ENCODE results near the gene CALHM2.

CALHM2 gene

DNA sequence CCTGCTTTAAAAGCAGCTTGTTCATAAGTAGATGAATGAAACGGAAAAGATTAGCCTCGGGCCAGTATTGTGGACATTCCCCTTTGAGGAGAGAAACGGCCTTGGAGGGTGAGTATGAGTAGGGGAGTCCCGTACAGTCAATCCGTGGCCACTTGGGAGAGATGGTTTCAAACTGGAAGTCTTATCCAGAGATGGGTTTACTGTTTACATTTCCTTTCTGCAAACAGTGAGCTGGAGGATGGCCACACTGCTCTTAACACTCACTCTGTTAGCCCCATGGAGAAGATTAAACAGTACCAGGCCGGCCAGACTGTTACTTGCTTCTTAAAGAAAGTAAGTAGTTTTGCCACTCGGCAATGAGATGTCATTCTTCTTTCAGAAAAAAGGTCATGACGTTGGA lies 20.3 kb downstream of the CALHM2 start:
- DNase-seq (ENCODE audit: extremely low read depth, insufficient read length) = no peak
- Histone ChIP-seq H3K4me3 (replicated peaks; ENCODE audit: low read depth, low read length) (no peak overlapping the region), H3K27me3 (replicated peaks; ENCODE audit: control insufficient read depth, insufficient read depth, low read length) (no peaks in the 10 kb centered on the region), H3K36me3 (ENCODE audit: control insufficient read depth, insufficient read depth, low read length) (peaks cover 41% of the 10 kb centered on the region)
- TF ChIP-seq, protein P1, sequence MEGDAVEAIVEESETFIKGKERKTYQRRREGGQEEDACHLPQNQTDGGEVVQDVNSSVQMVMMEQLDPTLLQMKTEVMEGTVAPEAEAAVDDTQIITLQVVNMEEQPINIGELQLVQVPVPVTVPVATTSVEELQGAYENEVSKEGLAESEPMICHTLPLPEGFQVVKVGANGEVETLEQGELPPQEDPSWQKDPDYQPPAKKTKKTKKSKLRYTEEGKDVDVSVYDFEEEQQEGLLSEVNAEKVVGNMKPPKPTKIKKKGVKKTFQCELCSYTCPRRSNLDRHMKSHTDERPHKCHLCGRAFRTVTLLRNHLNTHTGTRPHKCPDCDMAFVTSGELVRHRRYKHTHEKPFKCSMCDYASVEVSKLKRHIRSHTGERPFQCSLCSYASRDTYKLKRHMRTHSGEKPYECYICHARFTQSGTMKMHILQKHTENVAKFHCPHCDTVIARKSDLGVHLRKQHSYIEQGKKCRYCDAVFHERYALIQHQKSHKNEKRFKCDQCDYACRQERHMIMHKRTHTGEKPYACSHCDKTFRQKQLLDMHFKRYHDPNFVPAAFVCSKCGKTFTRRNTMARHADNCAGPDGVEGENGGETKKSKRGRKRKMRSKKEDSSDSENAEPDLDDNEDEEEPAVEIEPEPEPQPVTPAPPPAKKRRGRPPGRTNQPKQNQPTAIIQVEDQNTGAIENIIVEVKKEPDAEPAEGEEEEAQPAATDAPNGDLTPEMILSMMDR (IDR thresholded peaks at IDR 0.05; ENCODE audit: insufficient read depth, low read length, poor library complexity, severe bottlenecking) = no peak

DNA sequence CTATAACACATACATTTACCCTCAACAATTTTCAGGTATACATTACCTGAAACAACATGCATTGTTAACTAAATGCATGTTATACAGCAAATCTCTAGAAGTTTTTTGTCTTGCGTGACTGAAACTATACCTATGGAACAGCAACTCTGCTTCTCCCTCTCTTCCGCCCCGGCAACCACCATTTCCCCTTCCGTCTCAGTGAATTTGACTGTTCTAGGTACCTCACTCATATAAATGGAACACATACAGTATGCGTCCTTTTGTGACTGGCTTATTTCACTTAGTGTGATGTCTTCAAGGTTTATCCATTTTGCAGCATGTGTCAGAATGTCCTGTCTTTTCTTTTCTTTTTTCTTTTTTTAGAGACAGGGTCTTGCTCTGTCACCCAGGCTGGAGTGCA lies 22.5 kb downstream of the CALHM2 start:
- Histone ChIP-seq H3K36me3 (ENCODE audit: control insufficient read depth, insufficient read depth, low read length) (peaks cover 36% of the 10 kb centered on the region), H3K27me3 (replicated peaks; ENCODE audit: control insufficient read depth, insufficient read depth, low read length) (no peaks in the 10 kb centered on the region), H3K4me3 (replicated peaks; ENCODE audit: low read depth, low read length) (no peak overlapping the region)
- TF ChIP-seq, protein P1 (IDR thresholded peaks at IDR 0.05; ENCODE audit: insufficient read depth, low read length, poor library complexity, severe bottlenecking) = no peak
- DNase-seq (ENCODE audit: extremely low read depth, insufficient read length) = no peak

DNA sequence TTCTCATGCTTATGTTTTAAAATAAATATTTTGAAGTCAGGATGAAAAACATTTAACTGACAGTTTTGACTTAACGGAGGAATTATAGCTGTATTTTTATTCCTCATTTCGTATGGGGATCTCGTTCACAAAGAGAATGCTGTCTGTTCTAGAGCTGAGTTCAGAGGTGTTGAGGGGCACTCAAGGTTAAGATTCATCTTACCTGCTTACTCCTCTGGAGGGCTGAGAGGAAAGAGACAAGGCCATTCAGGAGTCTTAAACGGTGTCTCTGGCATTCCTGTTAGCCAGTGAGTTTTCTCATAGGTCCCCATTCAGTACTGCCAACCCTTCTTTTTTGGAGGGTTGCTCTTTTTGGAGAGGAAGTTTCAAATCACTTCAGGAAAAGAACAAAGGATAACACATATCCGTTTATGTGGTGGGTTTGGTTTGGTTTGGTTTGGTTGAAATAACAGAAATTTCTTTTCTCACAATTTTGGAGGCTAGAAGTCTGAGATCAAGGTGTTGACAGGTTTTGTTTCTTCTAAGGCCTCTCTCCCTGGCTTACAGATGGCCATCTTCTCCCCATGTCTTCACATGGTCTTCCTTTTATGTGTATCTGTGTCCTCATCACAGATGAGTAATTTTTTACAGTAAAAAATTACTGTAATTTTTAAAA lies 23.1 kb downstream of the CALHM2 start:
- no peak overlapping the region for H3K4me3 ChIP-seq (replicated peaks; ENCODE audit: low read depth, low read length)
- H3K27me3 ChIP-seq (replicated peaks; ENCODE audit: control insufficient read depth, insufficient read depth, low read length) = no peaks in the 10 kb centered on the region
- no peak for DNase-seq (ENCODE audit: extremely low read depth, insufficient read length)
- peaks cover 37% of the 10 kb centered on the region for H3K36me3 ChIP-seq (ENCODE audit: control insufficient read depth, insufficient read depth, low read length)
- TF ChIP-seq, protein P1 (IDR thresholded peaks at IDR 0.05; ENCODE audit: insufficient read depth, low read length, poor library complexity, severe bottlenecking) = no peak

DNA sequence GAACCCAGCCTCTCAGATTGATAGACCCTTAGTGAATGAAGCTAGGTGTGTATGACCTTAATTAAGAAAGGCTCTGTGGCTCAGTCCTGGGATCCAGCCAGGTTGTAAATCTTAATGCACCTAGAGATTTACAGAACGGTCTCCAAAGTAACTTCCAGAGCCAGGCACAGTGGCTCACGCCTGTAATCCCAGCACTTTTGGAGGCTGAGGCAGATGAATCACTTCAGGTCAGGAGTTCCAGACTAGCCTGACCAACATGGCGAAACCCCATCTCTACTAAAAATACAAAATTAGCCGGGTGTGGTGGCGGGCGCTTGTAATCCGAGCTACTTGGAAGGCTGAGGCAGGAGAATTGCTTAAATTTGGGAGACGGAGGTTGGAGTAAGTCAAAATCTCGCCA lies 24.3 kb downstream of the CALHM2 start:
- Histone ChIP-seq H3K27me3 (replicated peaks; ENCODE audit: control insufficient read depth, insufficient read depth, low read length) (no peaks in the 10 kb centered on the region), H3K36me3 (ENCODE audit: control insufficient read depth, insufficient read depth, low read length) (peaks cover 38% of the 10 kb centered on the region), H3K4me3 (replicated peaks; ENCODE audit: low read depth, low read length) (no peak overlapping the region)
- no peak for DNase-seq (ENCODE audit: extremely low read depth, insufficient read length)
- TF ChIP-seq, protein P1 (IDR thresholded peaks at IDR 0.05; ENCODE audit: insufficient read depth, low read length, poor library complexity, severe bottlenecking) = no peak

DNA sequence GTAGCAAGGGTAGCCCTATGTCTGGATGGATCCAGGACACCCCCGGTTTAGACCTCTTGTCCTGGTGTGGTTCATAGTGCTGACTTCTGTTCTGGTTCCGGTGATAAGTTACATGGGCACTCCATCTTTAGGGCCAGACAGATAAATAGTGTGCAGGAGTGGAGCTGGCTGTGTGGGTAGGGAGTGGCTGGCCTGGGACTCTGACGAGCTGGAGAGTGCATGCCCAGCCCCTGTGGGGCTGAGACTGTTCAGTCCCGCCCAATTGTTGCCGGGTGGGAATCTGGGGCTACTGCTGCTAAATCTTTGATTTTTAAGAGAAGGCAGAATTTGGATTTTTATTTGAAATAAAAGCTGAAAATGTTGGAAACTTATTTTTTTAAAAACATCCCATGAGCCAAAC lies 28.4 kb downstream of the CALHM2 start:
- no peak overlapping the region for H3K4me3 ChIP-seq (replicated peaks; ENCODE audit: low read depth, low read length)
- TF ChIP-seq, protein P1 (IDR thresholded peaks at IDR 0.05; ENCODE audit: insufficient read depth, low read length, poor library complexity, severe bottlenecking) = no peak
- peaks cover 48% of the 10 kb centered on the region for H3K36me3 ChIP-seq (ENCODE audit: control insufficient read depth, insufficient read depth, low read length)
- no peak for DNase-seq (ENCODE audit: extremely low read depth, insufficient read length)
- H3K27me3 ChIP-seq (replicated peaks; ENCODE audit: control insufficient read depth, insufficient read depth, low read length) = no peaks in the 10 kb centered on the region

DNA sequence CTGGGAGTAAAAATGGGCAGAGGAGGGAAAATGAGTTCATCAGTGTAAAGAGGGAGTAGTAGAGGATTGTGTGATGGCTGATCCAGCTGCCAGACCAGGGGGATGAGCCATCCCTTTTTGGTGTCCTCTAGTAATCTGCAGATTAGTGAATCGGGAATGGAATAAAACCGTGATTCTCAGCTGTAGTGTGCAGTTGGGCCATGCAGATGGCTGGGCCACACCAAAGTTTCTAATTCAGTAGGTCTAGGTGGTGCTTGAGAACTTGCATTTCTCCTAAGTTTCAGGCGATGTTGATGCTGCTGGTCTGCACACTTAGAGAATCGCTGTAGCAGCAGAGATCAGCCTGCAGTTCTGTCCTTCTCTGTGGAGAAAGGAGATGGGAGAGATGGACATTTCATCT lies 33.1 kb downstream of the CALHM2 start:
- H3K4me3 ChIP-seq (replicated peaks; ENCODE audit: low read depth, low read length) = no peak overlapping the region
- peaks cover 63% of the 10 kb centered on the region for H3K36me3 ChIP-seq (ENCODE audit: control insufficient read depth, insufficient read depth, low read length)
- no peak for DNase-seq (ENCODE audit: extremely low read depth, insufficient read length)
- H3K27me3 ChIP-seq (replicated peaks; ENCODE audit: control insufficient read depth, insufficient read depth, low read length) = no peaks in the 10 kb centered on the region
- TF ChIP-seq, protein P1 (IDR thresholded peaks at IDR 0.05; ENCODE audit: insufficient read depth, low read length, poor library complexity, severe bottlenecking) = no peak

Data from GM06990 (cell line).